H9 (cell line): ENCODE data around the gene DGKH. TPM values are rescaled to one million over a fixed set of nuclear protein-coding genes. Genes with fewer than 3 reads are reported as not detected.

Source experiments
- DNase-seq: peaks from one replicate; pipeline ENCODE4 v3.0.0-alpha.2; 2017
- H2AFZ ChIP-seq: one replicate; pipeline ENCODE4 v1.6.1; 2013; ENCODE audit warnings: mild to moderate bottlenecking, low read length, control low read depth, moderate library complexity
- H2AK5ac ChIP-seq: 2 replicates; pipeline ENCODE4 v1.6.1; 2013; ENCODE audit warnings: low read length, control low read depth, mixed read lengths; ENCODE audit not compliant: insufficient read length
- H2BK120ac ChIP-seq: one replicate; pipeline ENCODE4 v1.6.1; 2013; ENCODE audit warnings: low read depth, mild to moderate bottlenecking, low read length, control low read depth, inconsistent platforms; ENCODE audit not compliant: poor library complexity, severe bottlenecking
- H2BK12ac ChIP-seq: 2 replicates; pipeline ENCODE4 v1.6.1; 2013; ENCODE audit warnings: low read length, control low read depth, mixed read lengths, low read depth; ENCODE audit not compliant: insufficient read length
- H2BK15ac ChIP-seq: 2 replicates; pipeline ENCODE4 v1.6.1; 2013; ENCODE audit warnings: low read depth, low read length, control low read depth
- H2BK20ac ChIP-seq: one replicate; pipeline ENCODE4 v1.6.1; 2013; ENCODE audit warnings: low read depth, mild to moderate bottlenecking, low read length, control low read depth, inconsistent platforms; ENCODE audit not compliant: poor library complexity, severe bottlenecking
- H2BK5ac ChIP-seq: 2 replicates; pipeline ENCODE4 v1.6.1; 2013; ENCODE audit warnings: low read length, control low read depth, mixed read lengths; ENCODE audit not compliant: insufficient read length
- H3K14ac ChIP-seq: 2 replicates; pipeline ENCODE4 v1.6.1; 2013; ENCODE audit warnings: low read length, control low read depth; ENCODE audit not compliant: insufficient read depth
- H3K18ac ChIP-seq: 2 replicates; pipeline ENCODE4 v1.6.1; 2013; ENCODE audit warnings: low read depth, mild to moderate bottlenecking, mixed read lengths, low read length, control low read depth; ENCODE audit not compliant: insufficient read length
- H3K23ac ChIP-seq: 2 replicates; pipeline ENCODE4 v1.6.1; 2013; ENCODE audit warnings: low read length, control low read depth, mixed read lengths, low read depth; ENCODE audit not compliant: insufficient read length
- H3K23me2 ChIP-seq: 2 replicates; pipeline ENCODE4 v1.6.1; 2013; ENCODE audit warnings: low read depth, mild to moderate bottlenecking, mixed read lengths, low read length, control low read depth; ENCODE audit not compliant: insufficient read length, poor library complexity, severe bottlenecking
- H3K27ac ChIP-seq: 2 replicates; pipeline ENCODE4 v1.5.1; 2013; ENCODE audit warnings: low read length, control low read depth, mixed read lengths, low read depth; ENCODE audit not compliant: insufficient read length
- H3K27me3 ChIP-seq: 2 replicates; pipeline ENCODE4 v1.6.1; 2013; ENCODE audit warnings: low read length, control low read depth, inconsistent platforms; ENCODE audit not compliant: insufficient read depth
- H3K4ac ChIP-seq: 2 replicates; pipeline ENCODE4 v1.6.1; 2013; ENCODE audit warnings: low read depth, mild to moderate bottlenecking, control low read depth, inconsistent platforms, low read length, moderate library complexity
- H3K4me1 ChIP-seq: 2 replicates; pipeline ENCODE4 v1.6.1; 2013; ENCODE audit warnings: low read length, control low read depth, inconsistent platforms; ENCODE audit not compliant: insufficient read depth
- H3K4me2 ChIP-seq: 2 replicates; pipeline ENCODE4 v1.6.1; 2013; ENCODE audit warnings: low read length, control low read depth, mixed read lengths; ENCODE audit not compliant: insufficient read length, insufficient read depth
- H3K56ac ChIP-seq: 2 replicates; pipeline ENCODE4 v1.6.1; 2013; ENCODE audit warnings: low read depth, mild to moderate bottlenecking, mixed read lengths, low read length, control low read depth; ENCODE audit not compliant: insufficient read length
- H3K79me1 ChIP-seq: 2 replicates; pipeline ENCODE4 v1.6.1; 2013; ENCODE audit warnings: low read depth, mild to moderate bottlenecking, moderate library complexity, low read length, control low read depth, inconsistent platforms; ENCODE audit not compliant: insufficient read depth, poor library complexity, severe bottlenecking
- H3K79me2 ChIP-seq: 2 replicates; pipeline ENCODE4 v1.6.1; 2013; ENCODE audit warnings: low read length, control low read depth, inconsistent platforms; ENCODE audit not compliant: insufficient read depth
- H3K9ac ChIP-seq: 2 replicates; pipeline ENCODE4 v1.6.1; 2013; ENCODE audit warnings: low read length, control low read depth, mixed read lengths; ENCODE audit not compliant: insufficient read length; ENCODE audit errors: extremely low read depth
- H3K9me3 ChIP-seq: one replicate; pipeline ENCODE4 v1.6.1; 2013; ENCODE audit warnings: low read depth, low read length, inconsistent platforms; ENCODE audit not compliant: control insufficient read depth
- H3T11ph ChIP-seq: one replicate; pipeline ENCODE4 v1.6.1; 2013; ENCODE audit warnings: mild to moderate bottlenecking, low read length, control low read depth, inconsistent platforms
- H4K20me1 ChIP-seq: one replicate; pipeline ENCODE4 v1.6.1; 2013; ENCODE audit not compliant: control insufficient read depth, insufficient read length, insufficient read depth
- H4K5ac ChIP-seq: 2 replicates; pipeline ENCODE4 v1.6.1; 2013; ENCODE audit warnings: low read depth, mild to moderate bottlenecking, mixed read lengths, low read length, control low read depth; ENCODE audit not compliant: insufficient read length
- H4K8ac ChIP-seq: replicated peaks from 2 replicates; pipeline ENCODE4 v1.6.1; 2013; ENCODE audit warnings: low read length, control low read depth, mixed read lengths, low read depth; ENCODE audit not compliant: insufficient read length
- H4K91ac ChIP-seq: 2 replicates; pipeline ENCODE4 v1.6.1; 2013; ENCODE audit warnings: low read depth, mild to moderate bottlenecking, moderate library complexity, mixed read lengths, low read length, control low read depth; ENCODE audit not compliant: insufficient read length
- H3K27ac Mint-ChIP-seq, 3 experiments: 2 replicates in 2 of 3; 3 replicates in 1 of 3; pipeline ENCODE4 v1.8.0; 2020 to 2021; ENCODE audit warnings: mixed read lengths in 3 of 3, mild to moderate bottlenecking in 1 of 3, moderate library complexity in 1 of 3
- H3K27me3 Mint-ChIP-seq: 2 replicates; pipeline ENCODE4 v1.8.0; 2021; ENCODE audit warnings: low read depth, mild to moderate bottlenecking, moderate library complexity, mixed read lengths
- H3K36me3 Mint-ChIP-seq, 3 experiments: 2 replicates in 2 of 3; 3 replicates in 1 of 3; pipeline ENCODE4 v1.8.0; 2020 to 2021; ENCODE audit warnings: low read depth in 3 of 3, mixed read lengths in 3 of 3; ENCODE audit not compliant: insufficient read depth in 1 of 3
- H3K4me1 Mint-ChIP-seq, 2 experiments: 2 replicates each; pipeline ENCODE4 v1.8.0; 2020; ENCODE audit warnings: mixed read lengths in 2 of 2
- H3K4me3 Mint-ChIP-seq, 2 experiments: 2 replicates in 1 of 2; 3 replicates in 1 of 2; pipeline ENCODE4 v1.8.0; 2020 to 2021; ENCODE audit warnings: mild to moderate bottlenecking in 2 of 2, mixed read lengths in 2 of 2, moderate library complexity in 1 of 2
- H3K9me3 Mint-ChIP-seq, 2 experiments: 2 replicates in 1 of 2; 3 replicates in 1 of 2; pipeline ENCODE4 v1.8.0; 2020; ENCODE audit warnings: mild to moderate bottlenecking in 2 of 2, mixed read lengths in 2 of 2, moderate library complexity in 1 of 2
- WGBS: extraction: QIAGEN DNeasy Blood & Tissue Kit; methylation state at CpG from one replicate; pipeline ENCODE4 v1.1.7; 2013; ENCODE audit warnings: missing lambda C conversion rate, low lambda C conversion rate, mixed read lengths; ENCODE audit not compliant: insufficient read length; ENCODE audit errors: extremely low coverage; 5-methylcytosine and 5-hydroxymethylcytosine counted together
- total RNA-seq: library from RNA; stranded (reverse); gene quantifications from 2 replicates; pipeline ENCODE4 v1.2.1, GENCODE V29; 2021
- TF ChIP-seq, protein P1 (sequence below): fragments of 200-600 bp; sonication (generic); conservative IDR thresholded peaks from 3 replicates; pipeline ENCODE4 v1.8.0; 2021; ENCODE audit warnings: antibody characterized with exemption, mild to moderate bottlenecking

The DGKH gene
- total RNA-seq, 1 experiment from 2014 or later = 8.6 TPM

DNA sequence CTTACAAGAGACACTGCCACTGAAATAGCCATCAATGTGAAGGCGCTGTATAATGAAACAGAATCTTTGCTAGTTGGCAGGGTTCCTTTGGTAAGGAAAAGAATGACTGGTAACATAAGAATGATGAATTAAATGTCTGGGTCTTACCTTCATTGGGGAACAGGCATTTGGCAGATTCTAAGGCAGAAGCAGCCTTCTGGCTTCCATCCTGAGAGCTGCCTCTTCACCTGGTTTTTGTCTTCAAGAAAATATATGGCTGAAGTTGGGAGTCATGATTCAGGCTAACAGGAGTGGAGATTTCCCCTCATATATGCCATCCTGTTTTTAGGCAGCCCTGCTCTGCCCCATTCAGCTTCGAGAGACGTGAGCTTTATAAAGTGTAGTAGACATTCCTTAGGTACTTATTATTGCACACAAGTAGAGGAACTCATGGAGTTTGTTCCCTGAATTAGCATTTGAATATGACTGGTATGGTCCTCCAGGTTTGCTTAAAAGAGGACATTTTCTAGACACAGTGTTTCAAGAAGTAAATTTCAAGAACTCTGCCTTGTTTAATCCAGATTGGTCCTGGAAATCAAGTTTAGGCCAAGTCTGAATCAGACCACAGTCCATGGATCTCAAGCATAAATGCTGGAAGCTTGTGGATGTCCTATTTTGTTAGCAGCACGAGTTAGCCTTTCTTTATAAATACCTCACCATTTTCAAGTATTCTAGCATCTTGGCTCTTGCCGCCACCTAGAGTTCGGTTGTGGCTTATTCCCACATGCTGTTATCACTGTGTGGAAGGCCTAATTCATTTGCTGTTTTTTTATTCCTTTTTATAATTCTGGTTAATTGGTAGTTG lies 167.4 kb downstream of the DGKH start:
- no peak overlapping the region for H3K56ac ChIP-seq
- DNase-seq = peak; percentile 41
- H3K79me1 ChIP-seq = no peaks in the 10 kb centered on the region
- H3K27me3 ChIP-seq = no peaks in the 10 kb centered on the region
- no peak overlapping the region for H3T11ph ChIP-seq
- Mint-ChIP-seq H3K4me3 (no peak overlapping the region), H3K4me1 (peaks cover 10 to 25% of the 10 kb centered on the region in 2 experiments), H3K9me3 (no peaks in the 10 kb centered on the region; a peak in 1 of 5 replicates), H3K36me3 (peaks cover 11 to 17% (median 15%) of the 10 kb centered on the region in 3 experiments), H3K27ac (peak overlapping the region in 1 of 3 experiments; percentile 17; a peak in 1 of 7 replicates), H3K27me3 (no peaks in the 10 kb centered on the region)
- no CpG with 5 or more reads among the region's 6 CpGs for WGBS
- H3K27ac ChIP-seq = no peak overlapping the region
- no peak overlapping the region for H2BK12ac ChIP-seq
- no peak overlapping the region for H3K9ac ChIP-seq
- no peak overlapping the region for H3K4ac ChIP-seq
- H3K18ac ChIP-seq = no peak overlapping the region
- no peak overlapping the region for H4K5ac ChIP-seq
- no peaks in the 10 kb centered on the region for H4K20me1 ChIP-seq
- no peak overlapping the region for H3K14ac ChIP-seq
- H4K8ac ChIP-seq = no peak overlapping the region
- no peak overlapping the region for H3K4me2 ChIP-seq
- no peak overlapping the region for H3K23ac ChIP-seq
- no peaks in the 10 kb centered on the region for H3K9me3 ChIP-seq
- no peak overlapping the region for H2AFZ ChIP-seq
- peak overlapping the region; percentile 41 for H2AK5ac ChIP-seq
- H2BK120ac ChIP-seq = no peak overlapping the region
- no peak overlapping the region for H2BK20ac ChIP-seq
- H3K79me2 ChIP-seq = no peaks in the 10 kb centered on the region
- H4K91ac ChIP-seq = no peak overlapping the region
- H3K4me1 ChIP-seq = peaks cover 7% of the 10 kb centered on the region
- H2BK5ac ChIP-seq = no peak overlapping the region
- TF ChIP-seq, protein P1, sequence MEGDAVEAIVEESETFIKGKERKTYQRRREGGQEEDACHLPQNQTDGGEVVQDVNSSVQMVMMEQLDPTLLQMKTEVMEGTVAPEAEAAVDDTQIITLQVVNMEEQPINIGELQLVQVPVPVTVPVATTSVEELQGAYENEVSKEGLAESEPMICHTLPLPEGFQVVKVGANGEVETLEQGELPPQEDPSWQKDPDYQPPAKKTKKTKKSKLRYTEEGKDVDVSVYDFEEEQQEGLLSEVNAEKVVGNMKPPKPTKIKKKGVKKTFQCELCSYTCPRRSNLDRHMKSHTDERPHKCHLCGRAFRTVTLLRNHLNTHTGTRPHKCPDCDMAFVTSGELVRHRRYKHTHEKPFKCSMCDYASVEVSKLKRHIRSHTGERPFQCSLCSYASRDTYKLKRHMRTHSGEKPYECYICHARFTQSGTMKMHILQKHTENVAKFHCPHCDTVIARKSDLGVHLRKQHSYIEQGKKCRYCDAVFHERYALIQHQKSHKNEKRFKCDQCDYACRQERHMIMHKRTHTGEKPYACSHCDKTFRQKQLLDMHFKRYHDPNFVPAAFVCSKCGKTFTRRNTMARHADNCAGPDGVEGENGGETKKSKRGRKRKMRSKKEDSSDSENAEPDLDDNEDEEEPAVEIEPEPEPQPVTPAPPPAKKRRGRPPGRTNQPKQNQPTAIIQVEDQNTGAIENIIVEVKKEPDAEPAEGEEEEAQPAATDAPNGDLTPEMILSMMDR = peak; percentile 79
- H3K23me2 ChIP-seq = no peaks in the 10 kb centered on the region
- H2BK15ac ChIP-seq = no peak overlapping the region
